IPS-NIHi7 (cell line): Measurements from ENCODE around the gene OR52W1.
A peak's percentile ranks its signal among the peaks of the same experiment; 100 is the strongest.

ENCODE experiments used
- DNase-seq: peaks from one replicate; pipeline ENCODE4 v3.0.0; 2012; ENCODE audit warnings: mixed read lengths; ENCODE audit errors: extremely low spot score

The OR52W1 gene, protein sequence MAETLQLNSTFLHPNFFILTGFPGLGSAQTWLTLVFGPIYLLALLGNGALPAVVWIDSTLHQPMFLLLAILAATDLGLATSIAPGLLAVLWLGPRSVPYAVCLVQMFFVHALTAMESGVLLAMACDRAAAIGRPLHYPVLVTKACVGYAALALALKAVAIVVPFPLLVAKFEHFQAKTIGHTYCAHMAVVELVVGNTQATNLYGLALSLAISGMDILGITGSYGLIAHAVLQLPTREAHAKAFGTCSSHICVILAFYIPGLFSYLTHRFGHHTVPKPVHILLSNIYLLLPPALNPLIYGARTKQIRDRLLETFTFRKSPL

DNA sequence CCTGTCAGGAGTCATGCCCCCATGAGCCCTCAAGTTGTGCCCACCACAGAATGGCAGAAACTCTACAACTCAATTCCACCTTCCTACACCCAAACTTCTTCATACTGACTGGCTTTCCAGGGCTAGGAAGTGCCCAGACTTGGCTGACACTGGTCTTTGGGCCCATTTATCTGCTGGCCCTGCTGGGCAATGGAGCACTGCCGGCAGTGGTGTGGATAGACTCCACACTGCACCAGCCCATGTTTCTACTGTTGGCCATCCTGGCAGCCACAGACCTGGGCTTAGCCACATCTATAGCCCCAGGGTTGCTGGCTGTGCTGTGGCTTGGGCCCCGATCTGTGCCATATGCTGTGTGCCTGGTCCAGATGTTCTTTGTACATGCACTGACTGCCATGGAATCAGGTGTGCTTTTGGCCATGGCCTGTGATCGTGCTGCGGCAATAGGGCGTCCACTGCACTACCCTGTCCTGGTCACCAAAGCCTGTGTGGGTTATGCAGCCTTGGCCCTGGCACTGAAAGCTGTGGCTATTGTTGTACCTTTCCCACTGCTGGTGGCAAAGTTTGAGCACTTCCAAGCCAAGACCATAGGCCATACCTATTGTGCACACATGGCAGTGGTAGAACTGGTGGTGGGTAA lies at the start of gene OR52W1:
Gene OR52W1, plus strand, starts transcription at position 51 of the 637 bp plus-strand sequence. Its CDS starts 0 bp downstream, at position 51.
- DNase-seq = no peak

DNA sequence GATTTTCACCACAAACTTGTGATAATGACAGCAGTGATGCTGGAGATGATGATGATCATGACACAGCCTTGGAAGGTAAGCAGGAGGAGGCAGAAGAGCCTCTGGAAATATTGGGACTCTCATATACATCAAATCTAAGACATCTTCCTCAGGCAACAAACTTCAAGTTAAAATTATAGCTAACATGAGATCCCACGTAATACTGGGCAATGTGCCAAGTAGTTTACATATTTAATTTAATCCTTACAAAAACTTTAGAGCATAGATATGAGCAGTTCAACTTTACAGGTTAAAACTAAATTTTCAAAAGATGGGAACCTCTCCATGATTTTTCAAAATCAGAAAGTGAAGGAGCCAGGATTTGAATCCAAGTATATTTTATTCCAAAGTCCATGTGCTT lies 47.9 kb upstream of the OR52W1 start:
- DNase-seq = no peak

DNA sequence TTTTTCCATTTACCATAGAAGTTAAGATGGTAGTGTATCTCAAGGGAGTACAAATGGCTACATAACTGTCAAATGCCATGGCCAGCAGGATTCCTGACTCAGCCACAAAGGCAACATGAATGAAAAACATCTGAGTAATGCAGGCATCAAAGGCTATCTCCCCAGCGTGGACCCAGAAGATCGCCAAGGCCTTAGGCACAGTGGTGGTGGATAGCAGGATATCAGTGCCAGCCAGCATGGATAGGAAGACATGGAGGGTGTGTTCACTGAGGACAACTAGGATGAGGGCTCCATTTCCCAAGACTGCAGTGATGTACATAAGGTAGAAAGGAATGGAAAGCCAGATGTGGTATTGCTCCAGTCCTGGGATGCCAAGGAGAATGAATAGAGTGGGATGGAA lies 46.9 kb upstream of the OR52W1 start:
- DNase-seq = no peak

DNA sequence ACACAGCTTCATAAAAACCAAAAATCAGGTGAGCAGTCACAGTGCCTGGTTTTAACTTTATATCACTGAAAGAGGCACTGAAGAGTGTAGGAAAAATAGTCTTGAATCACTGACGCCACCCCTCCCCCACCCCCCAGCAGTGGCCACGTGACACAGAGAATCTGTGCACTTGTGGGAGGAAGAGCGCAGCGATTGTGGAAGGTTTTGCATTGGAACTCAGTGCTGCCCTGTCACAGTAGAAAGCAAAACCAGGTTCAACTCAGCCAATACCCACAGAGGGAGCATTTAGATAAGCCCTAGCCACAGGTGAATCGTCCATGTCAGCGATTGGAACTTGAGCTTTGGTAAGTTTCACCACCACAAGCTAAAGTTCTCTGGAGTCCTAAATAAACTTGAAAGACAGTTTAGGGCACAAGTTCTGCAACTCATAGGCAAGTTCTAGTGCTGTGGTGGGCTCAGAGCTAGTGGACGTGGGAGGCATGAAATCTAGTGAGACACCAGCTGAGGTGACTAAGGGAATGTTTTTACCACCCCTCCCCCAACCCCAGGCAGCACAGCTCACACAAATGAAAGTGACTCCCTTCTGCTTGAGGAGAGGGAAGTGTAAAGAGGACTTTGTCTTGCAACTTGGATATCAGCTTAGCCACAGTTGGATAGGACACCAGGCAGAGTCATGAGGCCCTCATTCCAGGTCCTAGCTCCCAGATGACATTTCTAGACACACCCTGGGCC lies 42.2 kb upstream of the OR52W1 start:
- no peak for DNase-seq

DNA sequence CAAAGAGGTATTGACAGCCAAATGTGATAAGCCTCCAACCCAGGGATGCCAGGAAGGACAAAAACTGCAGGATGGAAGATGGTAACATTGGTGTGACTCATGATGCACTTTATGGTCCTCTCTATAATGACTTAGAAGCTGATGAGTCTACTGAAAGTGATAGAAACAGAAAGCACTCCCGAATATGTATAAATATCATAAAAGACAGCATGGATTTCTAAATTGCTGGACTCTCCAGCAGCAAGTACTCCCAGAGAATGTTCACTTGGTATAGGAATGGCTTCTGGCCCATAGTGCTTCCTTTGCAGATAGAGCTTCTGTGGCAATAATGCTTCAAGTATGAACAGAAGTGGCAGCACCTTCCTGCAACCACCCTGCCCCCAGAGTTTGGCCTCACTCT lies 28.8 kb upstream of the OR52W1 start, which contains the start of gene OR52B2:
Gene OR52B2, minus strand, starts transcription at position 101 of the 400 bp plus-strand sequence. Its CDS starts 0 bp downstream, at position 101.
- no peak for DNase-seq

DNA sequence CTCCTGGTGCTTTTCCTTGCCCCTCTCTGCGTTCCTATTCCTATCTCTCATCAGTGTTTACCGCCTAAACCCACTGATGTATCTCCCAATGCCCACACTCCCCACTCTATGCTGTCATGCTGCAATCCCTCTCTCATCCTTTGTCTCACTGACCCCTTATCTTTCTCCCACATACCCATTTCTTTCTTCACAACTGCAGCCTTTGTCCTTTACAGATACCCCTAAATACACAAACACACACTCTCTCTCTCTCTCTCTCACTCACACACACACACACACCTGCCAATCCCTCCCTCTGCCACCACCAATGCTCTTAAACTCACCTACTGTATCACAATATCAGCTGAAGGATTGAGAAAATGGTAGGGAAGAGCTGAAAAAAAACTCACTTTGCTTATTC lies 23.6 kb upstream of the OR52W1 start:
- no peak for DNase-seq

DNA sequence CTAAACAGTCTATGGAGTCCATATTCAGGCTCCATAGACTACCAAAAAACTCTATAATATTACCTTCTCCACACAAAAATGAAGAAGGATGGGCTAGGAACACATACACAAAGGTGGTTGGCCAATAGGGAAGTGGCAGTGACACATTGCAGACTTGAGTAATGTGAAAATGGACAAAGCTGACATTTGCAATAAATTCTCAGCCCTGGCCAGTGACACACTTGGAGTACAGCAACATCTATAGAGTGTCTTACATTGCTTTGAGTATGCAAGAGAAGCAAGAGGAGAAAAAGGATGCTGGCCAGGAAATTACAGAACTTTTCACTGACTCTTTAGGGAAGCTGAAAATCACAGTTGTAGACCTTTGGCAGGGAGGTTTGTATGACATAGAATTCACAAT lies 7.3 kb upstream of the OR52W1 start:
- no peak for DNase-seq

DNA sequence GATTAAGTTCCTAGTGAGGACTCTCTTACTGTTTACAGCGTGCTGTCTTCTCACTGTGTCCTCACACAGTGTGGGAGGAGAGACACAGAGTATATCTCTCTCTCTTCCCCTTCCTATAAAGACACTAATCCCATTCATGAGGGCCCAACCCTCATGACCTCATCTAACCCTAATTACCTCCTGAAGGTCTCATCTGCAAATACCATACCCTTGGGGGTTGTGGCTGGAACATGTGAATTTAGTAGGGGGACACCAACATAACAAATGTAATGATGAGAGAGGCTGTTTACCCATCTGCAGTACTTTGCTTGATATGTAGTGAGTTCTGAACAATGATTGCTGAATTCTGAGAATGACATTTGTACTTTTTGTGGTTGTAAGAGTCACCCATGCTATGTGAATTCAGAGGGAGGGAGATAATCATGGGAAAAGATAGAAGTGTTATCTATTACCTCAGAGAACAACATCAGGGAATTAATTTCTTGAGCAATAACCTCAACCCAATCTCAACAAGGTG lies 4.9 kb upstream of the OR52W1 start:
- DNase-seq = no peak

DNA sequence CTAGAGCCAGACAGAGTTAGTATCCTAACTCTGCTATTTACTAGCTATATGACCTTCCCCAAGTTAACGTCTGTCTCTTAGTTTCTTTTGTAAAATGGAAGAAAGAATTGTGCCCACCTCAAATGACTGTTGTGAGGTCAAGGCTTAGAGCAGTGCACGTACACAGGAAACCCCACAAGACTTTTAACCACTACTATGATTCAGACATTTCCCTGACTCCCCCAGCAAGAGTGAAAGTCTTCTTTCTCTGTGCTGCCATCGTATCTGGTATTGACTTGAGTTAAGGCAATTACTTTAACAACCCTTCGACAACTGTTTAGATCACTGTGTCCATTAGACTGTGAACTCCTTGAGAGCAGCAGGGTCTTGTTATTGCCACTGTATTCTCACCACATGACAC lies 2.6 kb upstream of the OR52W1 start:
- no peak for DNase-seq

DNA sequence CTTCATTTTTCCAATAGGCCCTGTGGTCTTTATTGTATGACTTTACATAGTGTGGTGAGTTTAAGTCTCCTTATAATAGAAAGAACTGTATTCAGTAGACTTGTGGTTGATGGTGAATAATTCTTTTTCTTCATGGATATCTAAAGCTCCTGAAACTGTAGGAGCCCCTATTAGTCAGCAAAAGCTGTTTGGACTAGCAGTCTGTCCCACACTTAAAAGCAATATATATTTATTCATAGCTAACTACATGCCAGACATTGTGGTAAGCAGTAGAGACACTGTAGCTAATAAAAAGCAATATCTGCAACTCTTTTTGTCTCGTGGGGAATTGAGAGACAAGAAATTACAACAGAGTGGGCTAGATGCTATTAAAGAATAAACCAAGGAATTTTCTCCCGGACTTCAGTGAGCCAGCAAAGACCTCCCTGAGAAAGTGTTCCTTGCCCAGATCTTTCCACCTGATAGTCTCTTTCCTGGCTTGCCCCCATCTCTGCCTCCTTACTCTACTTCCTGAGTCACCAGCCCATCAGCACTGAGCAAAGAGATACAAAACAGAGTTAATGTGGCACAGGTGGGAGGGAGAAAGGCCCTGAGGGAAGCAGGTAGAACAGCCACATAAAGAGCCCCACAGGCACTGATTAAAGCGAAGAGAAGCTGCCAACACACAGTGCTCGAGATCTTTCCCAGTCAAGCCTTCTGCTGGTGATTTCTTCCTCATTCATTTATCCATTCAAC lies 1.4 kb upstream of the OR52W1 start:
- peak; percentile 13 for DNase-seq

DNA sequence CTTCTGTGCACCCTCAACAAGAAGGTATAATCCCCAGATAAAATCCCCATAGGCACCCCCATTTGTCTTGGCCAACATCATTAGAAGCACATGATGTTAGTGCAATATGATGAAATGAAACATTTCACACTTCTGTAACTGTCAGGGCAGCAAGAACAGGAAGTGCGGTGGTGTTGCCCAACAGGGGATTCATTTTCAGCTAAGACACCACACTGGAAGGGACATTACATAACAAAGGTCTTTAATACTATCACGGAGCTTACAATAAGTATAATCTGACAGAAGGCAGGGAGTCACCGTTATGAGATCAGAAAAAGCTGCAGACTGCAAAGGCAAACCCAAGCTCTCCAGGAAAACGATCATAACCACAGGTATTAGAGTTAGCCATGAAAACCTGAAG lies 2.0 kb downstream of the OR52W1 start:
- DNase-seq = no peak

DNA sequence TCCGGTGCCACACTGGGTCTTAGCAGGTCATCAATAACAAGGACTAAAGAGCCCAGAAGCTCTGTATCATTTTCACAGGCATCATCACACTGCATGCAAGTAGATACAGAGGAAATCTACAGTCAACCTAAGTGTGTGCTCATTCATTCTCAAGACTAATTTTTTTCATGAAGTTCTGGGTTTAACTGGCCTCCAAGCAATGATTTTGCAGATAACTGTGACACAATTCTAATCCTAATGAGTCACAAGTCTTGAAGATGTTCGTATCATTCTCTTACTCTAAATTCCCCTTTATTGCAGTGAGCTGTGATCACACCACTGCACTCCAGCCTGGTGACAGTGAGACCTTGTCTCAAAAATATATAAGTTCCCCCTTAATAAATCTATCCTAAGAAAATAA lies 2.5 kb downstream of the OR52W1 start:
- DNase-seq = no peak

DNA sequence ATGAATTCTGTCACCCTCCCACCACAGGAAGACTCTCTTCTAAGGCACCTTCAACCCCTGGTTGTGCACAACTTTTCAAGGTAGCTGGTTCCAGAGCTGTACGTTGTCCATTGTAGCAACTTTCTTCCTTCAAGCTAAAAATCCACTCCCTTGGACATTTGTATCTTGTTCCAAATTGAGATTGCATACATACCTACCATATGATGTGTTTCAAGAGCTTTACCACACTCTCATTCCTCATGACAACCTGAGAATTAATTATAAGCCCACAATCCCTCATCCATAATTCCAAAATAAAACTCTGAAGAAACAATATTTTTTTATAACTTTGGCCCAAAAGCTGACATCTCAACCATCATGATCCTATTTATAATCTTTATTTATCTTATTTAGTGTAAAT lies 3.0 kb downstream of the OR52W1 start:
- no peak for DNase-seq

DNA sequence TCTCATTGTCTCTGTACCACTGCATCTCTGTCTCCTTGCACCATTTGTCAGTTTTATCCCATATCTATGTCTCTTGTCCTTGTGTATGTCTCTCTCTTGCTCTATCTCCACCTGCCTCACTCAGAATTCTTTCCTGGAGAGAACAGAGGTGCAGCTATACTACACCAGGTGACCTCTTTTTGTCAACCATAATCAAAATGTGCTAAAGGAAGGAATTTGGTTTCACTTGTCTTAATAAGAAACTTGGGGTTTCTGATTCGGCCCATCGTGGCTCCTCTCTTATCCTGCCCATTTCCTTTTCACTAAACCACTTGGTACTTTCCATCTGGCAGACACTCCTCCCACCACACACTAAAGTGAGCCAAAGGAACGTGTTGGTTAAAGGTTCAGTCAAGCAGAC lies 4.3 kb downstream of the OR52W1 start:
- DNase-seq = no peak

DNA sequence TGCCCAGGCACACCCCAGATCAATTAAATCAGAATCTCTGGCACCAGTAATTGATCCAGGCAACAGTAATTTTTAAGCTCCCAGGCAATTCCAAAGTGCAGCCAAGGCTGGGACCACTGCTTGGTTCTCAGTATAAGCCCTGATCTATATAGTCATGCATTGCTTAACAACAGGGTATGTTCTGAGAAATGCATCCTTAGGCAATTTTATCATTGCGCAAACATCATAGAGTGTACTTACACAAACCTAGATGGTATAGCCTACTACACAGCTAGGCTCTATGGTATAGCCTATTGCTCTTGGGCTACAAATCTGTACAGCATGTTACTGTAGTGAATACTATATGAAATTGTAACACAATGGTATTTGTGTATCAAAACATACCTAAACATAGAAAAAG lies 5.7 kb downstream of the OR52W1 start:
- DNase-seq = no peak

DNA sequence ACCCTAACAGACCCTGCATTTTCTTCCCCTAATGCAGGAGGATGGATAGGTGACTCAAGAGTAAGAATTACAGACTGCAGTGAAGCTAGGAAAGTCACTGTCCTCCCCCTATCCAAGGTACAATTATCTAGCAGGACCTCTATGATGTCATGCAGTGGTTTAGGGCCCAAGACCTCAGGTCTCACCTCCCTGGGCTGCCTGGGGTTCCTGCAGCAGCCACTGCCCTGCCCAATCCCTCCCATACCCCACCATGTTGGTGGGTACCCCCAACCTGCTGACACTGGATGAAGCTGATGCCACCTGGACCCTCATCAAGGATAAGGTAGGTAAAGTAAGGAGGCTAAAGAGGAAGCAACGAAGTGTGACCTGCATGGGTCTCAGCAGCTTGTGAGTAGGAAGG lies 6.3 kb downstream of the OR52W1 start, which contains the start of gene C11orf42:
Gene C11orf42, plus strand, starts transcription at position 192 of the 400 bp plus-strand sequence. Its CDS starts 59 bp downstream, at position 251.
- no peak for DNase-seq

DNA sequence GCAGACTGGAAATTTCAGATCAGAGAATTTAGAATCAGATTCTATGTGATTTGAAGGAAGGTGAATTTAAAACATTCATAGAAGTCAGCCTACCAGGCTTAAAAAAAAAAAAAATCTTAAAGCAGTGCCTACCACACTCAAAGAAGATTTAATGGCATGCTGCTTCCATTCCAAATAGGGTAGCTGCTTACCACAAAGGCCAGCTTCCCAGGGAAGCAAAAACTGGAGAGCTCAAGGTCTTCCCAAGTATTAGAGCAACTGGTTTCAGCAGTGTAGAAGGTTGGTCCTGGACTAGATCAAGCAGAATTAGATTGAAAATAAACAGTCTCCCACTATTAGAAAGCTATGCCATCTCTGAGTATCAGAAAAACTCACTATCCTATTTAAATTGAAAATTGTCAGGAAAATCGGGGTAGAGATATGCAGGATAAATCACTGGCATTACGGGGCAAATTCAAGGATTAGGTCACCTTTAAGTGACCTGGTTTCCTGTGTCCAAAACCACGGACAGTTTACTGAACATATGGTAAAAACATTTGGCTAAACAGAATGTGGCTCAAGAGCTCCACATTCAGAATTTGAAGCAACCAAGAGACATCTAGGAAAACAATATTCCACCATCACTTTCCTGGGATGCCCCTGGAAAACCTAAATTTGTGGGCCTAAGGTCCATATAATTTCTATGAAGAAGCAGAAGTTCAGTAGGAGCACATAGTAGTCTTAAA lies 7.6 kb downstream of the OR52W1 start:
- no peak for DNase-seq

DNA sequence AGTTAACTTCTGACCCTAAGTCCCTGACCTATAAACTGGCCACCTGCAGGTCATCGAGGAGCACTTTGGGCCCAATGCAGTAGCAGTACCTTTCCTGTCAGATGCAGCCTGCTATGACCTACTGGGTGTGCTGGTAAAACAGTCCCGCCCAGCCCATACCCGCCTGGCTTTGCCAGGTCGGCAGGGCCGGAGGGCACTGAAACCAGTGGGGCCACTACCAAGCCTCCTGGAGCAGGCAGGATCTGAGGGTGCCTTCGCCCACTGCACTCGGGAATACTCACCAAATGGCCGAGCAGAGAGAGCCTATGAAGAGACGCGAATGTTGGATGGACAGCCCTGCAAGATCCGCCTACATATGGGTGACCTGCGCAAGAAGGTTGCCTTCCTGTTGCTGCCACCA lies 10.8 kb downstream of the OR52W1 start:
- no peak for DNase-seq

DNA sequence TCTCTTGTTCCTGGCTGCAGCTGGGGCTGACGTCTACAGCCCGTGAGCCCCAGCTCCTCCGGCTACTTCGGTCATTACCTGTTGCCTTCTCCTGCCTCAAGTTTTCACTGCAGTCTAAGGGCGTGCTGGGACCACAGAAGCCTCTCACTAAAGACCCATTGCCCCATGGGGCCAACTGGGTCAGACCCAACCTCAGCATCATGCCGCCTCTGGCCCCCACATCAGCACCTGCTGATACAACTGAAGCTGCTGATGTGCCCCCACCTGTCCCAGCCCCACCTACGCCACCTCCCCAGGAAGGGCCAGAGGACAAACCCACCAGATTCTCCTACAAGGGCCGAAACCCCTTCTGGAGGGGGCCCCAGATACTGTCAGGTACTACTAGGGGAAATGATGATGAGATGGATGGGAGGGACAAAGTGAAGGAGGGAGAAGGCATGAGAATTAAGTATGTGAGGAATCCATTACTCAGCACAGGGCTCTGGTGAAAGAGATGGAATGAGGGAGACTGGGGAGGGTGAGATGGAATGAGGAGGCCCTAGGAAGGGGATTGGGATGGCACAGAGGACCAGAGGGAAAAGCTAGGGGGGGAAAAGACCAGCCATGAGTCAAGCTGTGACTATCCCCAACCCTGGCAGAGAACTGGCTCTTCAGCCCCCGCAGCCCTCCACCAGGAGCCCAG lies 11.4 kb downstream of the OR52W1 start:
- no peak for DNase-seq

DNA sequence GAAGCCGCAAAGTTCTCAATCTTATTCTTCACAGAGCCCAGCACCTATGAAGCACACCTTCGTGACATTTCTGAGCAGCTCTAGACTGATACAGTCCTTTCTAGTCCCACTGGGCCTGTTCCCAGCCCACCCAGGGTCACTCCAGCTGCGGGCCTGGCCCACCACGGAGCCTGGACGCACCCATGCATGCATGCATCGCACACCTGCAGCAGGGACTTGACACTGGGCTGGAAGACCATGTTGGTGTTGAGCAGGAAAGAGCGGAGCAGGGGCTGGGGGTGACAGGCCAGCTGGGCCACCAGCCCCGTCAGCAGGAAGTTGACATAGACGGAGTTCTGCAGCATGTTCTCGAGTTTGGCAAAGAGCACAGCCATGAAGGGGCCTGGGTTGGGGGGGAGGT lies 15.5 kb downstream of the OR52W1 start:
- no peak for DNase-seq

DNA sequence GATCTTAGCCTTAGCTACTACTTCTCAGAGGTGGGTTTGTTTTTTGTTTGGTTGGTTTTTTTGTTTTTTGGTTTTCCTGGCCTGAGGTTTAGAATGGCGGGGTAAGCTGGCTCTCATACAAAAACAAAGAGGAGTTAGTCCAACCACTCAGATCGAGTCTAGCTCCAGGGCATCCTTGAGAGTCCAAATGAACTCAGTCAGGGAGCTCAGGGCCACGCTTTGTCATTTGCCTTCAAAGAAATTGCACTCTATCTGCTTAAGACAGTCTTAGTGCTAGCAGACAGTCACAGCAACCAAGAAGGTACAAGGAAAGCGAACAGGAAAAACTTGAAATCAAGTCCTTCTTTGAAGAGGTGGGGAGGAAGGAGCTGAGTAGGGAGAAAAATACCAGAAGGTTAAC lies 17.5 kb downstream of the OR52W1 start:
- no peak for DNase-seq
